ENCODE data around the gene SLC16A3. TPM values are rescaled to one million over a fixed set of nuclear protein-coding genes. Genes with fewer than 3 reads are reported as not detected.
"Not testable (repeated sequence)": the region's sequence is repeated elsewhere in the genome, so short reads cannot be mapped to it uniquely, and the experiment has no call there.

Gene SLC16A3
- total RNA-seq, 1 donor from 2014 or later: 10.0 TPM

GRCh38 chr17:82201498-82201910 is 27.3 kb upstream of the SLC16A3 start:
- DNase-seq (no peak), ATAC-seq (ENCODE audit: poor library complexity) (no peak)

GRCh38 chr17:82202981-82203380 is 25.9 kb upstream of the SLC16A3 start:
- DNase-seq (no peak), ATAC-seq (ENCODE audit: poor library complexity) (no peak)
- intact Hi-C loops (cut with DNase I): no loop called here

More at GRCh38 chr17:82201498-82201910, 27.3 kb upstream of the SLC16A3 start:
- intact Hi-C loops (cut with DNase I): no loop called here

GRCh38 chr17:82203920-82204319 is 24.9 kb upstream of the SLC16A3 start:
- intact Hi-C loops (cut with DNase I): no loop called here
- ATAC-seq (ENCODE audit: poor library complexity) (no peak), DNase-seq (no peak)

- ATAC-seq (ENCODE audit: poor library complexity): peak; percentile 36
- intact Hi-C loops (cut with DNase I): loop anchor here (5.0 kb wide), 1 partner anchor 117 kb away; no protein-coding TSS in a partner anchor
- DNase-seq: no peak
Measured at GRCh38 chr17:82204831-82205719, 23.8 kb upstream of the SLC16A3 start.

- ATAC-seq (ENCODE audit: poor library complexity) (peak; percentile 93), DNase-seq (peak; percentile 92)
- intact Hi-C loops (cut with DNase I): loop anchor here (5.0 kb wide), 1 partner anchor 116 kb away; no protein-coding TSS in a partner anchor
Measured at GRCh38 chr17:82205720-82206508, 22.9 kb upstream of the SLC16A3 start.

GRCh38 chr17:82210655-82211054 is 18.2 kb upstream of the SLC16A3 start:
- intact Hi-C loops (cut with DNase I); ATAC-seq (ENCODE audit: poor library complexity); DNase-seq: not testable (repeated sequence)

- peak; percentile 92 for ATAC-seq (ENCODE audit: poor library complexity)
- intact Hi-C loops (cut with DNase I): no loop called here
- peak; percentile 88 for DNase-seq
Measured at GRCh38 chr17:82212331-82213250, 16.3 kb upstream of the SLC16A3 start, which contains the start of gene CCDC57. Gene CCDC57 (minus strand): TSS chr17:82212842. CDS start chr17:82201944, 10,898 bp downstream.

GRCh38 chr17:82213251-82214011 is 15.4 kb upstream of the SLC16A3 start:
- ATAC-seq (ENCODE audit: poor library complexity) (peak; percentile 32), DNase-seq (peak; percentile 46)

GRCh38 chr17:82214012-82214628 is 14.7 kb upstream of the SLC16A3 start:
- no peak for DNase-seq
- intact Hi-C loops (cut with DNase I): no loop called here
- ATAC-seq (ENCODE audit: poor library complexity): no peak

More at GRCh38 chr17:82213251-82214011, 15.4 kb upstream of the SLC16A3 start:
- intact Hi-C loops (cut with DNase I): no loop called here

- DNase-seq: peak; percentile 45
- intact Hi-C loops (cut with DNase I): no loop called here
- no peak for ATAC-seq (ENCODE audit: poor library complexity)
Measured at GRCh38 chr17:82215095-82215971, 13.5 kb upstream of the SLC16A3 start.

- ATAC-seq (ENCODE audit: poor library complexity) (no peak), DNase-seq (no peak)
- intact Hi-C loops (cut with DNase I): no loop called here
Measured at GRCh38 chr17:82215972-82216300, 12.9 kb upstream of the SLC16A3 start.

- DNase-seq (peak; percentile 83), ATAC-seq (ENCODE audit: poor library complexity) (peak; percentile 52)
- intact Hi-C loops (cut with DNase I): no loop called here
Measured at GRCh38 chr17:82216301-82217119, 12.3 kb upstream of the SLC16A3 start.

- intact Hi-C loops (cut with DNase I): no loop called here
- ATAC-seq (ENCODE audit: poor library complexity) (no peak), DNase-seq (peak; percentile 65)
Measured at GRCh38 chr17:82217120-82217529, 11.7 kb upstream of the SLC16A3 start.

- DNase-seq (peak; percentile 81), ATAC-seq (ENCODE audit: poor library complexity) (peak; percentile 20)
- intact Hi-C loops (cut with DNase I): no loop called here
Measured at GRCh38 chr17:82217530-82218204, 11.2 kb upstream of the SLC16A3 start.

Data from Right ventricle myocardium superior (tissue), 1 donor.